ENCODE data around the gene ITPK1. TPM values are rescaled to one million over a fixed set of nuclear protein-coding genes. Genes with fewer than 3 reads are reported as not detected.

ITPK1 gene
- total RNA-seq, 1 experiment from 2014 or later = 25.9 TPM

GRCh38 chr14:93026339-93026738, 89.4 kb downstream of the ITPK1 start:
- DNase-seq (ENCODE audit: low read depth, low spot score) = no peak
- TF ChIP-seq REST (IDR thresholded peaks at IDR 0.05; ENCODE audit: insufficient read depth in 1 of 2, low read depth in 2 of 2, low read length in 1 of 2) = no peak
- TF ChIP-seq TCF7L2 (IDR thresholded peaks at IDR 0.05; ENCODE audit: low read depth, low read length) = no peak
- no peak for TF ChIP-seq SIN3A (IDR thresholded peaks at IDR 0.05; ENCODE audit: borderline replicate concordance, insufficient read depth, low read depth, low read length)
- no peak for TF ChIP-seq CTCF (IDR thresholded peaks at IDR 0.05)
- no peak for TF ChIP-seq POLR2AphosphoS5 (IDR thresholded peaks at IDR 0.05; ENCODE audit: low read depth, low read length)
- Histone ChIP-seq H3K27ac (ENCODE audit: low read length) (no peak overlapping the region), H3K36me3 (ENCODE audit: control insufficient read depth, insufficient read depth, low read length) (no peaks in the 10 kb centered on the region), H3K9me3 (ENCODE audit: control insufficient read depth, insufficient read depth, low read depth, low read length) (no peaks in the 10 kb centered on the region), H3K4me1 (ENCODE audit: control insufficient read depth, insufficient read depth, low read length) (no peaks in the 10 kb centered on the region), H3K27me3 (ENCODE audit: control insufficient read depth, insufficient read depth, low read length) (no peaks in the 10 kb centered on the region), H3K4me3 (ENCODE audit: low read depth in 2 of 2, low read length in 2 of 2) (no peak overlapping the region)
- BruUV-seq (replicated peaks) = no TSS peak
- ChIA-PET CTCF (no interaction called here), POLR2A (no interaction called here)
- intact Hi-C loops (cut with micrococcal nuclease; ENCODE audit: unreplicated experiment) (no loop called here), in situ Hi-C loops (cut with HindIII; ENCODE audit: low pct_unique_long_range_greater_than_20kb, low sequenced_read_pairs) (no loop called here)
- ATAC-seq = no peak

GRCh38 chr14:93025055-93025454, 90.7 kb downstream of the ITPK1 start:
- CTCF ChIA-PET = no interaction called here
- TF ChIP-seq REST (IDR thresholded peaks at IDR 0.05; ENCODE audit: insufficient read depth in 1 of 2, low read depth in 2 of 2, low read length in 1 of 2) (no peak), POLR2AphosphoS5 (IDR thresholded peaks at IDR 0.05; ENCODE audit: low read depth, low read length) (no peak), CTCF (IDR thresholded peaks at IDR 0.05) (no peak), TCF7L2 (IDR thresholded peaks at IDR 0.05; ENCODE audit: low read depth, low read length) (no peak), SIN3A (IDR thresholded peaks at IDR 0.05; ENCODE audit: borderline replicate concordance, insufficient read depth, low read depth, low read length) (no peak)
- Histone ChIP-seq H3K27ac (ENCODE audit: low read length) (no peak overlapping the region), H3K27me3 (ENCODE audit: control insufficient read depth, insufficient read depth, low read length) (no peaks in the 10 kb centered on the region), H3K36me3 (ENCODE audit: control insufficient read depth, insufficient read depth, low read length) (no peaks in the 10 kb centered on the region), H3K4me3 (ENCODE audit: low read depth in 2 of 2, low read length in 2 of 2) (no peak overlapping the region), H3K4me1 (ENCODE audit: control insufficient read depth, insufficient read depth, low read length) (no peaks in the 10 kb centered on the region), H3K9me3 (ENCODE audit: control insufficient read depth, insufficient read depth, low read depth, low read length) (no peaks in the 10 kb centered on the region)
- POLR2A ChIA-PET = no interaction called here
- in situ Hi-C loops (cut with HindIII; ENCODE audit: low pct_unique_long_range_greater_than_20kb, low sequenced_read_pairs) (no loop called here), intact Hi-C loops (cut with micrococcal nuclease; ENCODE audit: unreplicated experiment) (no loop called here)
- DNase-seq (ENCODE audit: low read depth, low spot score) (no peak), ATAC-seq (no peak)
- BruUV-seq (replicated peaks) = no TSS peak

Data from Panc1 (cell line).